Ascending aorta (tissue), 2 donors: ENCODE results near the gene CSMD2. TPM values are rescaled to one million over a fixed set of nuclear protein-coding genes. Genes with fewer than 3 reads are reported as not detected.

ENCODE experiments used
- DNase-seq, 2 donors: peaks; one replicate each; pipeline ENCODE4 v3.0.0-alpha.2; 2019; ENCODE audit warnings: low spot score in 2 of 2
- H3K27ac ChIP-seq, 2 donors: fragments of 200-600 bp; sonication (generic); one replicate each; pipeline ENCODE4 v1.5.1; 2016 to 2017; ENCODE audit warnings: mild to moderate bottlenecking in 1 of 2
- H3K27me3 ChIP-seq: fragments of 200-600 bp; sonication (generic); one replicate; pipeline ENCODE4 v1.5.1; 2017
- H3K36me3 ChIP-seq, 2 donors: fragments of 200-600 bp; sonication (generic); one replicate each; pipeline ENCODE4 v1.5.1; 2016
- H3K4me1 ChIP-seq, 2 donors: fragments of 200-600 bp; sonication (generic); one replicate each; pipeline ENCODE4 v1.5.1; 2016 to 2017; ENCODE audit warnings: mild to moderate bottlenecking in 1 of 2
- H3K4me3 ChIP-seq, 2 donors: fragments of 200-600 bp; sonication (generic); one replicate each; pipeline ENCODE4 v1.5.1; 2016 to 2017; ENCODE audit warnings: mild to moderate bottlenecking in 1 of 2
- H3K9me3 ChIP-seq, 2 donors: fragments of 200-600 bp; sonication (generic); one replicate each; pipeline ENCODE4 v1.5.1; 2016
- CTCF ChIP-seq, 3 experiments: fragments of 200-600 bp in 2 of 3; fragments of 450-650 bp in 1 of 3; sonication (generic) in 2 of 3; IDR thresholded peaks; one replicate each; pipeline ENCODE4 v1.5.1; 2016 to 2019; ENCODE audit warnings: antibody characterized with exemption in 3 of 3, mild to moderate bottlenecking in 1 of 3, moderate library complexity in 1 of 3
- intact Hi-C: fragments of 100-400 bp; cut with DNase I; formaldehyde crosslinking; loops from one replicate; pipeline ENCODE4 v1.15.1; 2023
- total RNA-seq: library from RNA; depleted of rRNA; stranded (reverse); fragments of >200 nt; gene quantifications from one replicate; pipeline ENCODE4 v1.1.0, GENCODE V29; 2016

CSMD2 gene
- total RNA-seq, 1 donor from 2014 or later, result 10.9 TPM

- Histone ChIP-seq H3K4me3 (no peak overlapping the region), H3K36me3 (no peaks in the 10 kb centered on the region), H3K9me3 (no peaks in the 10 kb centered on the region), H3K27me3 (no peaks in the 10 kb centered on the region), H3K4me1 (no peaks in the 10 kb centered on the region), H3K27ac (no peak overlapping the region)
- intact Hi-C loops, result no loop called here
- DNase-seq, result no peak
- TF ChIP-seq CTCF (IDR thresholded peaks at IDR 0.05), result no peak
Observed at GRCh38 chr1:33725037-33725436, 440.0 kb downstream of the CSMD2 start.

- TF ChIP-seq CTCF (IDR thresholded peaks at IDR 0.05), result no peak
- intact Hi-C loops, result no loop called here
Observed at GRCh38 chr1:33724348-33724747, 440.7 kb downstream of the CSMD2 start.

DNA sequence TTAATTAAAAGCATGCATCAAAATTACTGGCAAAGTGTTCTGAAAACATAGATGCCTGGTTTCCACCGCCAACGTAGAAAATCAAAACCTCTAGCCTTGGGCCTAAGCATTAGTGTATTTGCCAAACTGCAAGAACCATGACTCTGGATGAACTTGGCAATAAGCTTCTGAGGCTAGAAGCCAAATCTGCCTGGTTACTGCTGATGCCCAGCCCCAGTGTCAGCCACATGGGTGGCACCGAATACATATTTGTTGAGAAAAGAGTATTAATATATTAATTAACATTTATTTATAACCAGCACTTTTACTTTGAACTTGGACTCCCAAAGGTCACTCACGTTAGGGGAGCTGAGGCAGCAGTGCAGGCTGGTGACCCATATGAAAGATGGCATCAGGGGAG is 441.8 kb downstream of the CSMD2 start:
- no peaks in the 10 kb centered on the region for H3K4me1 ChIP-seq
- intact Hi-C loops, result no loop called here
- H3K4me3 ChIP-seq, result no peak overlapping the region
- no peak overlapping the region for H3K27ac ChIP-seq
- no peak for DNase-seq
- no peak for TF ChIP-seq CTCF (IDR thresholded peaks at IDR 0.05)
- no peaks in the 10 kb centered on the region for H3K27me3 ChIP-seq
- no peaks in the 10 kb centered on the region for H3K36me3 ChIP-seq
- no peaks in the 10 kb centered on the region for H3K9me3 ChIP-seq

More at GRCh38 chr1:33724348-33724747, 440.7 kb downstream of the CSMD2 start:
- H3K4me3 ChIP-seq, result no peak overlapping the region
- H3K36me3 ChIP-seq, result no peaks in the 10 kb centered on the region
- no peak for DNase-seq
- H3K27ac ChIP-seq, result no peak overlapping the region
- H3K9me3 ChIP-seq, result no peaks in the 10 kb centered on the region
- H3K4me1 ChIP-seq, result no peaks in the 10 kb centered on the region
- H3K27me3 ChIP-seq, result no peaks in the 10 kb centered on the region

DNA sequence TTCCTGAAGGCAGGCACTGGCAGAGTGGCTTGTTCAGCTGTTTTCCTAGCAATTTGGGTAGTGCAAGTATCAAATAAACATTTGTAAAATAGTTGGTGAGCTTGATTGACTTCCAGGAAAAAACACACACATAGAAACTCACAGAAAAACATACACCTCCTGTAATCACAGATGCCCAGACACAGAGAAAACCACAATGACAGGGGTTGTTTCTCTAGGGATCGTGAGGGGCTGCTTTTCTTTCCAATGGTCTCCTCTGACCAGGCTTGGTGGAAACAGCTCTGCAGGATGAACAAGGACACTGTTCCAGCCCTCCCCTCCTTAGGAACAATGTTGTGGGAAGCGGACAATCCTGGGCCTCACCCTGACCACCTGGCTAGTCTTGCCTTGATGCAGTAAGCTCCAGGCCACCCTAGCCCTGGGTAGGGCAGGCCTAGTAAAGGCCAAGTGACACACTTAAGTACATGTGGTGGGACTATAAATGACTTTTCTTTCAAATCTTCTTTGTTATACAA is 443.7 kb downstream of the CSMD2 start:
- H3K27me3 ChIP-seq, result no peaks in the 10 kb centered on the region
- TF ChIP-seq CTCF (IDR thresholded peaks at IDR 0.05), result no peak
- no peak for DNase-seq
- H3K4me1 ChIP-seq, result no peaks in the 10 kb centered on the region
- no peaks in the 10 kb centered on the region for H3K9me3 ChIP-seq
- H3K36me3 ChIP-seq, result no peaks in the 10 kb centered on the region
- no peak overlapping the region for H3K27ac ChIP-seq
- H3K4me3 ChIP-seq, result no peak overlapping the region
- intact Hi-C loops, result no loop called here

- H3K36me3 ChIP-seq, result no peaks in the 10 kb centered on the region
- no peaks in the 10 kb centered on the region for H3K9me3 ChIP-seq
- intact Hi-C loops, result no loop called here
- no peaks in the 10 kb centered on the region for H3K4me1 ChIP-seq
- no peak for TF ChIP-seq CTCF (IDR thresholded peaks at IDR 0.05)
- H3K4me3 ChIP-seq, result no peak overlapping the region
- DNase-seq, result no peak
- no peak overlapping the region for H3K27ac ChIP-seq
- H3K27me3 ChIP-seq, result no peaks in the 10 kb centered on the region
Observed at GRCh38 chr1:33719771-33720670, 445.0 kb downstream of the CSMD2 start.
